ENCODE results near the gene IRF9. TPM values are rescaled to one million over a fixed set of nuclear protein-coding genes. Genes with fewer than 3 reads are reported as not detected.

IRF9 gene
- total and polyA plus RNA-seq, 2 experiments from 2014 or later: 8.2 to 8.4 TPM

- TF ChIP-seq, protein P1, sequence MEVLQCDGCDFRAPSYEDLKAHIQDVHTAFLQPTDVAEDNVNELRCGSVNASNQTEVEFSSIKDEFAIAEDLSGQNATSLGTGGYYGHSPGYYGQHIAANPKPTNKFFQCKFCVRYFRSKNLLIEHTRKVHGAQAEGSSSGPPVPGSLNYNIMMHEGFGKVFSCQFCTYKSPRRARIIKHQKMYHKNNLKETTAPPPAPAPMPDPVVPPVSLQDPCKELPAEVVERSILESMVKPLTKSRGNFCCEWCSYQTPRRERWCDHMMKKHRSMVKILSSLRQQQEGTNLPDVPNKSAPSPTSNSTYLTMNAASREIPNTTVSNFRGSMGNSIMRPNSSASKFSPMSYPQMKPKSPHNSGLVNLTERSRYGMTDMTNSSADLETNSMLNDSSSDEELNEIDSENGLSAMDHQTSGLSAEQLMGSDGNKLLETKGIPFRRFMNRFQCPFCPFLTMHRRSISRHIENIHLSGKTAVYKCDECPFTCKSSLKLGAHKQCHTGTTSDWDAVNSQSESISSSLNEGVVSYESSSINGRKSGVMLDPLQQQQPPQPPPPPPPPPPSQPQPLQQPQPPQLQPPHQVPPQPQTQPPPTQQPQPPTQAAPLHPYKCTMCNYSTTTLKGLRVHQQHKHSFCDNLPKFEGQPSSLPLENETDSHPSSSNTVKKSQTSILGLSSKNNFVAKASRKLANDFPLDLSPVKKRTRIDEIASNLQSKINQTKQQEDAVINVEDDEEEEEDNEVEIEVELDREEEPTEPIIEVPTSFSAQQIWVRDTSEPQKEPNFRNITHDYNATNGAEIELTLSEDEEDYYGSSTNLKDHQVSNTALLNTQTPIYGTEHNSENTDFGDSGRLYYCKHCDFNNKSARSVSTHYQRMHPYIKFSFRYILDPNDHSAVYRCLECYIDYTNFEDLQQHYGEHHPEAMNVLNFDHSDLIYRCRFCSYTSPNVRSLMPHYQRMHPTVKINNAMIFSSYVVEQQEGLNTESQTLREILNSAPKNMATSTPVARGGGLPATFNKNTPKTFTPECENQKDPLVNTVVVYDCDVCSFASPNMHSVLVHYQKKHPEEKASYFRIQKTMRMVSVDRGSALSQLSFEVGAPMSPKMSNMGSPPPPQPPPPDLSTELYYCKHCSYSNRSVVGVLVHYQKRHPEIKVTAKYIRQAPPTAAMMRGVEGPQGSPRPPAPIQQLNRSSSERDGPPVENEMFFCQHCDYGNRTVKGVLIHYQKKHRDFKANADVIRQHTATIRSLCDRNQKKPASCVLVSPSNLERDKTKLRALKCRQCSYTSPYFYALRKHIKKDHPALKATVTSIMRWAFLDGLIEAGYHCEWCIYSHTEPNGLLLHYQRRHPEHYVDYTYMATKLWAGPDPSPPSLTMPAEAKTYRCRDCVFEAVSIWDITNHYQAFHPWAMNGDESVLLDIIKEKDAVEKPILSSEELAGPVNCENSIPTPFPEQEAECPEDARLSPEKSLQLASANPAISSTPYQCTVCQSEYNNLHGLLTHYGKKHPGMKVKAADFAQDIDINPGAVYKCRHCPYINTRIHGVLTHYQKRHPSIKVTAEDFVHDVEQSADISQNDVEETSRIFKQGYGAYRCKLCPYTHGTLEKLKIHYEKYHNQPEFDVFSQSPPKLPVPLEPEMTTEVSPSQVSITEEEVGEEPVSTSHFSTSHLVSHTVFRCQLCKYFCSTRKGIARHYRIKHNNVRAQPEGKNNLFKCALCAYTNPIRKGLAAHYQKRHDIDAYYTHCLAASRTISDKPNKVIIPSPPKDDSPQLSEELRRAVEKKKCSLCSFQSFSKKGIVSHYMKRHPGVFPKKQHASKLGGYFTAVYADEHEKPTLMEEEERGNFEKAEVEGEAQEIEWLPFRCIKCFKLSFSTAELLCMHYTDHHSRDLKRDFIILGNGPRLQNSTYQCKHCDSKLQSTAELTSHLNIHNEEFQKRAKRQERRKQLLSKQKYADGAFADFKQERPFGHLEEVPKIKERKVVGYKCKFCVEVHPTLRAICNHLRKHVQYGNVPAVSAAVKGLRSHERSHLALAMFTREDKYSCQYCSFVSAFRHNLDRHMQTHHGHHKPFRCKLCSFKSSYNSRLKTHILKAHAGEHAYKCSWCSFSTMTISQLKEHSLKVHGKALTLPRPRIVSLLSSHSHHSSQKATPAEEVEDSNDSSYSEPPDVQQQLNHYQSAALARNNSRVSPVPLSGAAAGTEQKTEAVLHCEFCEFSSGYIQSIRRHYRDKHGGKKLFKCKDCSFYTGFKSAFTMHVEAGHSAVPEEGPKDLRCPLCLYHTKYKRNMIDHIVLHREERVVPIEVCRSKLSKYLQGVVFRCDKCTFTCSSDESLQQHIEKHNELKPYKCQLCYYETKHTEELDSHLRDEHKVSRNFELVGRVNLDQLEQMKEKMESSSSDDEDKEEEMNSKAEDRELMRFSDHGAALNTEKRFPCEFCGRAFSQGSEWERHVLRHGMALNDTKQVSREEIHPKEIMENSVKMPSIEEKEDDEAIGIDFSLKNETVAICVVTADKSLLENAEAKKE (CRISPR knock-in tag; IDR thresholded peaks at IDR 0.05): no peak
- no peak for TF ChIP-seq EZH2phosphoT487 (IDR thresholded peaks at IDR 0.05; ENCODE audit: unreplicated experiment)
Observed at GRCh38 chr14:24179294-24179960, 18.4 kb downstream of the IRF9 start (continued).

DNA sequence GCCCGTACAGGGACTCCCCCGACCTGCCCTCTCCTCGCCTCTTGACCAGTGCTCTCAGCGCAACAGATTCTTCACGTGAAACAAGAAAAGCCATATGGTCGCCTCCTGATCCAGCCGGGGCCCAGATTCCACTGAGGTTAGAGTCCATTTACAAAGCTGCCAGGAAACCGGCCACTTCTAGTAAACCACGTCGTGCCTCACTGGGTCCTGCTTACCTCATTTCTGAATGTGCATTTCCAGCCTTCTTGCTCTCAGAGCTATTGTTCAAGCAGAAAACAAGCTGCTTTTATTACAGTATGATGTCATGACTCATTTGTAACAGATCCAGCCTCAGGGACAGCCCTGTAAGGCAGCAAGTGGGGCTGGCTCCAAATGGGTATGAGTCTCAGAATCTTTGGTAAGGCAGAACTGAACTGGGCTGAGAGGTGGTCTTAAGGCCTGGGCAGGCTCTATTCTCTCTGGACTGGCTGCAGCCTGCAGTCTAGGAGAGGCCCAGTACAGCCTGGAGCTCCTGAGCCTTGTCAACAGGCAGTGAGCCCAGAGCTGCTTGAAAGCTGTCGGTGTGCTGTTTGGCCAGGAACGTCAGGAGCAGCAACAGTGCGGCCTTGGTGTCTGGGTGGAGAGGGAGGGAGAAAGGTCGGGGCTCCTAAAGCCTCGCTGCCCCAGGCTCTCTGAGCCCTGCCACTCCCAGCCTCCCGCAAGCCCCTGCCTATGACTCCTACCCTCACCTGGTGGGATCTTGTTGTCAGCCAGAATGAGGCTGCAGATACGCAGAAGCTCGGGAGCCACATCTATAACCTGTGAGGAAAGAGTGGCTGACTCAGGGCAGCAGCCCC is 19.1 kb downstream of the IRF9 start:
- Histone ChIP-seq H3K9me2 (ENCODE audit: insufficient read depth) (no peaks in the 10 kb centered on the region), H3K4me1 (ENCODE audit: insufficient read depth) (no peaks in the 10 kb centered on the region), H3K27ac (ENCODE audit: low read depth) (no peak overlapping the region), H3K36me3 (ENCODE audit: insufficient read depth) (no peaks in the 10 kb centered on the region; the same call in 1 of the 2 replicates), H3K4me3 (no peak overlapping the region), H3K4me2 (no peak overlapping the region), H3K27me3 (ENCODE audit: insufficient read depth) (no peaks in the 10 kb centered on the region), H3K79me2 (replicated peaks; ENCODE audit: insufficient read depth) (no peaks in the 10 kb centered on the region), H2AFZ (no peak overlapping the region), H4K20me1 (replicated peaks; ENCODE audit: insufficient read depth) (no peaks in the 10 kb centered on the region; the same call in 1 of the 2 replicates), H3F3A (replicated peaks; ENCODE audit: low read depth) (no peaks in the 10 kb centered on the region)
- H3K4me3 Mint-ChIP-seq: no peak overlapping the region
- H3K9me3 Mint-ChIP-seq: peaks cover 3% of the 10 kb centered on the region; the same call in 2 of the 3 replicates
- TF ChIP-seq CREB1 (CRISPR knock-in tag; IDR thresholded peaks at IDR 0.05; ENCODE audit: low read depth): no peak
- TF ChIP-seq JUNB (IDR thresholded peaks at IDR 0.05; ENCODE audit: unreplicated experiment): no peak
- no peak overlapping the region for H3K27ac Mint-ChIP-seq
- peaks cover 69% of the 10 kb centered on the region for H3K36me3 Mint-ChIP-seq (ENCODE audit: low read depth)
- H3K27me3 Mint-ChIP-seq (ENCODE audit: insufficient read depth, low read depth, poor library complexity): peaks cover 29% of the 10 kb centered on the region
- H3K4me1 Mint-ChIP-seq: no peaks in the 10 kb centered on the region
- DNase-seq (ENCODE audit: low spot score): no peak
- no peak for ATAC-seq

Measured in GM23338 (cell line).